Measurements from ENCODE around the gene RASSF8. TPM values are rescaled to one million over a fixed set of nuclear protein-coding genes. Genes with fewer than 3 reads are reported as not detected.

The RASSF8 gene
- total and polyA plus RNA-seq, 3 experiments from 2014 or later, result 0.31 TPM; not detected in 2

DNA sequence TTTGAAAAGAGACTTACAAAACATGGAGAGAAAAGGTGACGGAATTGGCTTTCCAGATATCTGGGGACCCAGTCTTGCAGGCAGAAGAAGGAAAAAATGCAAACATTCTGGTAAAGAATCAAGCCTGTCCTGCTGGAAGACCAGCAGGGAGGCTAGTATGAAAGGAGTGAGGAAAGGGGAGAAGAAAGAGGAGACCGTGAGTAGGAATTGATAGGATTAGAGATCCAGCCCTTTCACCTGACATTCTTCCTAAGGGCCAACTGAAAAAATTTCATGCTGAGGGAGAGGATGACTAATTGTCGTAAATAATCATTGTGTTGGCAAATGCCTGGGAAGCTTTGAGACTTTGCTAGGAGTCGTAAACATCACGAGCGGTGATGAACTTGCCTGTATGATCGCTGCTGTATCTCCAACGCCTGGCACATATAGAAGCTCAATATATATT, 154.2 kb downstream of the RASSF8 start:
- Histone ChIP-seq H3K4me3 (ENCODE audit: low read length) (no peak overlapping the region), H3K27me3 (ENCODE audit: insufficient read depth, low read length, poor library complexity, severe bottlenecking) (no peaks in the 10 kb centered on the region), H3K36me3 (ENCODE audit: insufficient read depth, low read length) (no peaks in the 10 kb centered on the region), H3K27ac (ENCODE audit: low read depth, low read length) (no peak overlapping the region), H3K9me3 (ENCODE audit: low read length) (no peaks in the 10 kb centered on the region), H3K4me1 (ENCODE audit: insufficient read depth, low read length) (peaks cover 4% of the 10 kb centered on the region)
- no peak for DNase-seq
- peak overlapping the region in 4 of 7 donors; percentile 8 to 69 (median 38) for H3K4me3 Mint-ChIP-seq
- ChIA-PET POLR2A (no interaction called here), CTCF (no interaction called here)
- no peaks in the 10 kb centered on the region for H3K9me3 Mint-ChIP-seq
- H3K27ac Mint-ChIP-seq, result peak overlapping the region in 1 of 8 donors; percentile 15
- peaks cover 36 to 67% of the 10 kb centered on the region in 2 donors for H3K27me3 Mint-ChIP-seq
- H3K36me3 Mint-ChIP-seq, result no peaks in the 10 kb centered on the region
- peaks cover 8 to 13% (median 10%) of the 10 kb centered on the region in 3 donors for H3K4me1 Mint-ChIP-seq

DNA sequence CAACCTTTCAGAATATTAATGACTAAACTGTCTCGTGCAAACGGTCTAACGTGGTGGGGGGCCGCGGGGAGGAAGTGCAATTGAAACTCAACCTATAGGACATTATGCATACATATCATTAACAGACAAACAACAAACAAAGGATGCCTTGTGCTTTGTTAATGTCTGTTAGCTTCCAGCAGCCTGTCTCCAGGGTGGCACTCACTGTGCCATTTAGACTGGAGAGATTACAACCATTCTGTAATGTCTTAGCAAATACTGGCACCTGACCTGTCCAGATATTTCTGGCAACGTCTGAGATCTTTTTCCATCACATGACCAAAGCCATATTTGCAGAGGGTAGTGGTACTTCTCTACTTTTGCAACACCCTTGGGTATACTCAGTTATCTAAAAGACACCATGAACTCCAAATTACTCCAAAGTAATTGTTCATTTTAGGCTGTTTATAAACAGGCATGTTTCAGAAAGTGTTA, 154.7 kb downstream of the RASSF8 start:
- H3K4me1 Mint-ChIP-seq, result peaks cover 8 to 13% (median 10%) of the 10 kb centered on the region in 3 donors
- POLR2A ChIA-PET, result no interaction called here
- H3K4me3 Mint-ChIP-seq, result peak overlapping the region in 5 of 7 donors; percentile 39 to 87 (median 69)
- H3K9me3 Mint-ChIP-seq, result no peaks in the 10 kb centered on the region
- Histone ChIP-seq H3K4me3 (ENCODE audit: low read length) (no peak overlapping the region), H3K36me3 (ENCODE audit: insufficient read depth, low read length) (no peaks in the 10 kb centered on the region), H3K27ac (ENCODE audit: low read depth, low read length) (no peak overlapping the region), H3K27me3 (ENCODE audit: insufficient read depth, low read length, poor library complexity, severe bottlenecking) (no peaks in the 10 kb centered on the region), H3K9me3 (ENCODE audit: low read length) (no peaks in the 10 kb centered on the region), H3K4me1 (ENCODE audit: insufficient read depth, low read length) (peaks cover 4% of the 10 kb centered on the region)
- CTCF ChIA-PET, result no interaction called here
- H3K36me3 Mint-ChIP-seq, result no peaks in the 10 kb centered on the region
- peaks cover 41 to 67% of the 10 kb centered on the region in 2 donors for H3K27me3 Mint-ChIP-seq
- H3K27ac Mint-ChIP-seq, result no peak overlapping the region
- DNase-seq, result no peak

DNA sequence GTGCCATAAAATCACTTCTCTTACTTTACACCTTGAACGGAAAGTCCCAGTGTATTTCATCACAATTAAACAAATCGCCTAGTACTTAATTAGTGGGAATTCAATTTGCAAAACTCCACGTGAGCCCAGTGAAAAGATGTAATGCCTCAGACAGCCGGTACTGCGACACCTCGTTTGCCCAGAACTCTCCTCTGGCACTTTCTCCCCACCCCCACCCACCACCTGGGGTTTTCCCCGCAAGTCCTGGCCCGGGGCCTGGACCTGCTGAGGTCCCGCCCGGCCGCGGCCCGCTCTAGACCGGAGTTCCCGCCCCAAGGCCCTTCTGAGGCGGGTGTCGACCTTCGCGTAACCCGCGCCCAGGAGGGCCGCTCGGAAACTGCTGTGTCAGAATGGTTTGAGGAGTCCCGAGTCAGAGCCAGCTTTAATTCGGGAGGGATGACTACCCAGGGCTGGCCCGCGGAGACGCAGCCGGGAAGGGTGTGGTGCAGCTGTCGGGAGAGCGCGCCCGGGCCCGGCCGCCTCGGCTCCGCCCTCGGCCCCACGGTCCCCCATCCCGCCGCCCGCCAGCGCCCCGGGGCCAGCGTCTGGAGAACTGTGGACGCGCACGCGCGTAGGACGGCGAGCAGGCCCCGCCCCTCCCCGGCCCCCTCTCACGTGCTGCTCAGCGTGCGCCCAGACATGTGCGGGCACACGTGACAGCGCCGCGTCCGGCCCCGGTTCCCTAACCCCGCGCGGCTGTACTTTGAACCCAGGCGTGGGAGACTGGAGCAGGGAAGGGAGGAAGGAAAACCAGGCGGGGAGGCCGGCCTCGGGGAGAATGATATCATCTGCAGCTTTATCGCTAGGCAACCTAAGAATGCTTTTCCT, 155.6 kb downstream of the RASSF8 start:
- Mint-ChIP-seq H3K36me3 (no peaks in the 10 kb centered on the region), H3K4me1 (peaks cover 8 to 13% (median 10%) of the 10 kb centered on the region in 3 donors), H3K27ac (peak overlapping the region in 3 of 8 donors; percentile 11 to 52 (median 28)), H3K9me3 (no peaks in the 10 kb centered on the region), H3K27me3 (peaks cover 44 to 72% of the 10 kb centered on the region in 2 donors), H3K4me3 (peak overlapping the region; percentile 61 to 87 (median 69))
- no peaks in the 10 kb centered on the region for H3K9me3 ChIP-seq (ENCODE audit: low read length)
- DNase-seq, result peak; percentile 26 to 69 (median 43)
- peaks cover 4% of the 10 kb centered on the region for H3K4me1 ChIP-seq (ENCODE audit: insufficient read depth, low read length)
- ChIA-PET CTCF (no interaction called here), POLR2A (interaction anchor here (0.6 to 1.4 kb wide), 2 partner anchors 10 to 703 kb away, joined by 5 to 10 read pairs; no protein-coding TSS in a partner anchor)
- H3K4me3 ChIP-seq (ENCODE audit: low read length), result peak overlapping the region; percentile 59
- H3K27ac ChIP-seq (ENCODE audit: low read depth, low read length), result no peak overlapping the region
- no peaks in the 10 kb centered on the region for H3K27me3 ChIP-seq (ENCODE audit: insufficient read depth, low read length, poor library complexity, severe bottlenecking)
- no peaks in the 10 kb centered on the region for H3K36me3 ChIP-seq (ENCODE audit: insufficient read depth, low read length)

DNA sequence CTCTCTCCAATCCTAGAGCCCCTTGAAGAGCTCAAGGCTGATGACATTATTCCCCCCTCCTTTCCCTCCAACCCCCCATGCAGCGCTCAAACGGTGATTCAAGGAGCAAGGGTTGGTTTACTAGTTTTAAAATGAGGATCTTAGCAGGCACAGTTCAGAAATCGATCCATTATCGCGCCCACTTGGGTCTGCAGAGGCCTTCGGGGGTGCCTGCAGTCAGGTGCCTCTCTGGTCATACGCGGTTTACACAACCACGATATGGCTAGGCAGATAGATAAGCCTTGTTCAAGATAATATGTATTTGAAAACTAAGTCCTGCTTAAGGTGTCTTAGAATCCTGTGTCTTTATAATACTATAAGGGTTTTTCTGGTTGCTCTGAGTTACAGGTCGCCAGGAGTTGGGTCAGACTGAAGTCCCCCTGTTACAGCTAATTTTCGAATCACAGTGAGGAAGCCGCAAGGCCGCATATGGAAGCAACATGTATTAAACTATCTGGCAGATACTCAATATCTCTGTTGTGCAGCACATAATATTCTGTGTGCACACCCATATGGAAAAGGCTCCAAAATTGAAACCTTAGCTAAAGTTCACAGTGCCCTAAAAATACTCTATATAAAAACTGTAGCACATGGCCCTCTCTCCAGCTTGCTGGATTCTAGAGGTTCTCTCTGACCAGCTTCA, 156.4 kb downstream of the RASSF8 start:
- H3K36me3 ChIP-seq (ENCODE audit: insufficient read depth, low read length), result no peaks in the 10 kb centered on the region
- H3K9me3 ChIP-seq (ENCODE audit: low read length), result no peaks in the 10 kb centered on the region
- DNase-seq, result no peak
- Mint-ChIP-seq H3K27ac (peak overlapping the region in 1 of 8 donors; percentile 28), H3K4me3 (peak overlapping the region; percentile 50 to 84 (median 62)), H3K27me3 (peaks cover 48 to 80% of the 10 kb centered on the region in 2 donors), H3K4me1 (peaks cover 8 to 13% (median 10%) of the 10 kb centered on the region in 3 donors), H3K9me3 (no peaks in the 10 kb centered on the region), H3K36me3 (no peaks in the 10 kb centered on the region)
- POLR2A ChIA-PET, result interaction anchor here (0.6 to 1.4 kb wide), 2 partner anchors 9 to 702 kb away, joined by 5 to 10 read pairs; no protein-coding TSS in a partner anchor
- CTCF ChIA-PET, result no interaction called here
- H3K4me3 ChIP-seq (ENCODE audit: low read length), result peak overlapping the region; percentile 59
- peaks cover 4% of the 10 kb centered on the region for H3K4me1 ChIP-seq (ENCODE audit: insufficient read depth, low read length)
- H3K27me3 ChIP-seq (ENCODE audit: insufficient read depth, low read length, poor library complexity, severe bottlenecking), result no peaks in the 10 kb centered on the region
- no peak overlapping the region for H3K27ac ChIP-seq (ENCODE audit: low read depth, low read length)

DNA sequence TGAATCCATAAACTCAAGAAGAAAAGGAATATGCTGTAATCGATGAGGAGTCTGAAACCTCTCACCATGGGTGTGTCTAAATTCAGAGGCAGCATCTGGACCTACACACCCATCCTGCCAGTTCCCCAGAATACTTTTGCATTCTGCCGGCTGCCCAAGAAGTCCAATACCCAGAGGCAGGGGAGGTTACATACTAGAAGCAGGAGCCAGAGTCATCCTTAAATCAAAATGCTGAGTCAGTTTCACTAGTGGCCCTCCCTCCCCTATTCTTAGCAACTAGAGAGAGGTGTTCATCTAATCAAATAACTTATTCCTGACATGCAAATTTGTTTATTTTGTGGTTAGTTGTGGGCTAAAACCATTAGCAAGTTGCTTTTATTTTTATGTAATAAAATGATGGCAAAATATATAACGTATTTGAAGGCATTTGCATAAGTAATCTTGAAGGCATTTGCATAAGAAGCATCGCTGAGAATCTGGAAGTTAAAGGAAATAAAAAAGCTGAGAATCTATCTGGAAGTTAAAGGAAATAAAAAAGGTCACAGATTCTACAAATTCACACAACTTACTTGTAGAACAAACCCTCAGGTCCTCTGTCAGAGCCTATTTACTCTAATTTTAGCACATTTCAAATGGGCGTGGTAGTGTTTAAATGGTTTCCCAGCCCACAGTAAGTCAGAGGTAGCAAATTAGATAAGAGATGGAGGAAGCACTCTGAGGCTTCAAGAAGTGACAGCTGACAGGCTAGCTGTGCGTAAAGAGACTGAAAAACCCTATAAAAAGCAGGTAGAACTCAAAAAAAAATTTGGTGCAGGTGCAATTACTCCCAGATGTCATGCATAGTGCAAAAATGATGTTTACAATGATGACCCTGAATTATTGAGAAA, 158.6 kb downstream of the RASSF8 start:
- no peak overlapping the region for H3K4me3 Mint-ChIP-seq
- Histone ChIP-seq H3K4me3 (ENCODE audit: low read length) (no peak overlapping the region), H3K9me3 (ENCODE audit: low read length) (no peaks in the 10 kb centered on the region), H3K36me3 (ENCODE audit: insufficient read depth, low read length) (no peaks in the 10 kb centered on the region), H3K27me3 (ENCODE audit: insufficient read depth, low read length, poor library complexity, severe bottlenecking) (peaks cover 15% of the 10 kb centered on the region), H3K4me1 (ENCODE audit: insufficient read depth, low read length) (peaks cover 9% of the 10 kb centered on the region), H3K27ac (ENCODE audit: low read depth, low read length) (no peak overlapping the region)
- H3K36me3 Mint-ChIP-seq, result no peaks in the 10 kb centered on the region
- H3K27ac Mint-ChIP-seq, result no peak overlapping the region
- peaks cover 15 to 22% (median 16%) of the 10 kb centered on the region in 3 donors for H3K4me1 Mint-ChIP-seq
- POLR2A ChIA-PET, result no interaction called here
- H3K27me3 Mint-ChIP-seq, result peaks cover 56 to 83% of the 10 kb centered on the region in 2 donors
- no peak for DNase-seq
- CTCF ChIA-PET, result no interaction called here
- H3K9me3 Mint-ChIP-seq, result peaks cover 0 to 4% (median 0%) of the 10 kb centered on the region in 5 donors

DNA sequence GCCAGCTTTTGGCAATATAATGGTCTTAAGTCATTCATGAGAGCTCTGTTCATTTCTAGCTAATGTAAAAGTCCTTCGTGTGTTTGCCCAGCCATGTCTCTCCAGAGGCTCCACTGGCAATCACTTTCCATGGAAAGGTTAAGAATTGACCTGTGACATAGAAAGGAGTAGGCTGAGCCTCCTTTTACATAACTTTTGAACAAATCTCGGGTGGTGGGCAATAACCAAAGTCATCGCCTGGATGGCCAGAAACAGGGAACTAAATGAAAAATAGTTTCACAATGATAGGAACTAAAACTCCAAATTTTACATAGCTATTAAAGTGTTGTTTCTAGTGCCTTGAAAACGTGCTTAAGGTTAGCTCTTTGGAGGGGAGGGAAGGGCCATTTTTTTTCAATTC, 159.8 kb downstream of the RASSF8 start:
- Histone ChIP-seq H3K9me3 (ENCODE audit: low read length) (no peaks in the 10 kb centered on the region), H3K4me3 (ENCODE audit: low read length) (no peak overlapping the region), H3K27ac (ENCODE audit: low read depth, low read length) (no peak overlapping the region), H3K4me1 (ENCODE audit: insufficient read depth, low read length) (peaks cover 15% of the 10 kb centered on the region), H3K27me3 (ENCODE audit: insufficient read depth, low read length, poor library complexity, severe bottlenecking) (peaks cover 19% of the 10 kb centered on the region), H3K36me3 (ENCODE audit: insufficient read depth, low read length) (no peaks in the 10 kb centered on the region)
- H3K27me3 Mint-ChIP-seq, result peaks cover 54 to 77% of the 10 kb centered on the region in 2 donors
- H3K4me1 Mint-ChIP-seq, result peaks cover 17 to 25% (median 21%) of the 10 kb centered on the region in 3 donors
- CTCF ChIA-PET, result no interaction called here
- H3K9me3 Mint-ChIP-seq, result peaks cover 0 to 4% (median 0%) of the 10 kb centered on the region in 5 donors
- no peaks in the 10 kb centered on the region for H3K36me3 Mint-ChIP-seq
- H3K4me3 Mint-ChIP-seq, result no peak overlapping the region
- POLR2A ChIA-PET, result no interaction called here
- H3K27ac Mint-ChIP-seq, result no peak overlapping the region
- no peak for DNase-seq

DNA sequence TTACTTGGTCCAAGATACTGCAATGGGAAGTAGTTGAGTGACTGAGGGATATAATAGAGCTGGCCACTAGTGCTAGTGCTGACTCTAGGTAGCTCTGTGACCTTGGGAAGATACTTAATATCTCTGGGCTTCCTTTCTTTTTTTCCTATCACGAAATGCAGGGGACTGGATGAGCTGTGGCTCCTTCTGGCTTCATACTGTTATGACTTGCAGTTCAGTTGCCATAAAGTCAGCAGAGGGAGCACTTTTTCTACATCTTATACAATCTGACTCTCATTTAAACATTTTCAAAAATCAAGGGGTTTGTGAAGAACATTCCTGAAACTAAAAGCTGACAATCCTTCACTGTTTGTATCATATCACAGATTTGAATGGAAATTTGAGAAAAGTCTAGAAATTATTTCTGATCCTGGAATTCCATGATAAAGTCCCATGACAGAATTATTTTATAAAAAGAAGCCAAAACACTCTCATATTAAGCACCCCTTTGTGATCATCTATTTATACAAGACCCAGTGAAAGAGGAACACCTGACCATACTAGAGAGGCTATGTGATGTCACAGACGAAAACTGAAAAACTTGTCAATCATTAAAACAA, 161.0 kb downstream of the RASSF8 start:
- Histone ChIP-seq H3K27ac (ENCODE audit: low read depth, low read length) (no peak overlapping the region), H3K36me3 (ENCODE audit: insufficient read depth, low read length) (no peaks in the 10 kb centered on the region), H3K27me3 (ENCODE audit: insufficient read depth, low read length, poor library complexity, severe bottlenecking) (peaks cover 28% of the 10 kb centered on the region), H3K9me3 (ENCODE audit: low read length) (no peaks in the 10 kb centered on the region), H3K4me1 (ENCODE audit: insufficient read depth, low read length) (peaks cover 20% of the 10 kb centered on the region), H3K4me3 (ENCODE audit: low read length) (no peak overlapping the region)
- ChIA-PET CTCF (interaction anchor here (0.7 kb wide), 1 partner anchor 12 kb away, joined by 4 read pairs; no protein-coding TSS in a partner anchor), POLR2A (no interaction called here)
- Mint-ChIP-seq H3K4me3 (no peak overlapping the region), H3K9me3 (peaks cover 0 to 4% (median 0%) of the 10 kb centered on the region in 5 donors), H3K36me3 (no peaks in the 10 kb centered on the region), H3K27me3 (peaks cover 62 to 83% of the 10 kb centered on the region in 2 donors), H3K4me1 (peaks cover 23 to 31% (median 24%) of the 10 kb centered on the region in 3 donors), H3K27ac (no peak overlapping the region)
- no peak for DNase-seq

Data from CD8-positive, alpha-beta memory T cell (primary cell).